NCI-H524 treated with DMSO at 0.1 percent for 48 hours (cell line): ENCODE measurements around the gene GPD1L.
A peak's percentile ranks its signal among the peaks of the same experiment; 100 is the strongest.
"Not testable (repeated sequence)": the region's sequence is repeated elsewhere in the genome, so short reads cannot be mapped to it uniquely, and the experiment has no call there.

Experiments
- DNase-seq: peaks from one replicate; lab custom pipeline; 2025; lab: John Stamatoyannopoulos, UW

Gene GPD1L

GRCh38 chr3:32105291-32106131, 909 bp upstream of the GPD1L start:
- DNase-seq: no peak

- DNase-seq: no peak
Observed at GRCh38 chr3:32106929-32107362, 526 bp downstream of the GPD1L start.

GRCh38 chr3:32108224-32108623, 1.8 kb downstream of the GPD1L start:
- DNase-seq: not testable (repeated sequence)

- DNase-seq: peak; percentile 55
Observed at GRCh38 chr3:32109256-32109655, 2.8 kb downstream of the GPD1L start.

GRCh38 chr3:32110233-32110760, 3.9 kb downstream of the GPD1L start:
- no peak for DNase-seq

GRCh38 chr3:32111560-32111959, 5.1 kb downstream of the GPD1L start:
- DNase-seq: no peak

GRCh38 chr3:32113566-32113965, 7.1 kb downstream of the GPD1L start:
- no peak for DNase-seq

- no peak for DNase-seq
Observed at GRCh38 chr3:32113981-32114545, 7.6 kb downstream of the GPD1L start.

- not testable (repeated sequence) for DNase-seq
Observed at GRCh38 chr3:32114546-32115386, 8.3 kb downstream of the GPD1L start.

GRCh38 chr3:32117320-32117719, 10.9 kb downstream of the GPD1L start:
- DNase-seq: no peak

- no peak for DNase-seq
Observed at GRCh38 chr3:32118215-32118614, 11.8 kb downstream of the GPD1L start.

- DNase-seq: no peak
Observed at GRCh38 chr3:32120471-32120870, 14.1 kb downstream of the GPD1L start.

- no peak for DNase-seq
Observed at GRCh38 chr3:32121137-32121536, 14.7 kb downstream of the GPD1L start.

GRCh38 chr3:32123620-32124019, 17.2 kb downstream of the GPD1L start:
- no peak for DNase-seq

GRCh38 chr3:32125012-32125411, 18.6 kb downstream of the GPD1L start:
- no peak for DNase-seq

- no peak for DNase-seq
Observed at GRCh38 chr3:32126305-32127015, 20.0 kb downstream of the GPD1L start.

- no peak for DNase-seq
Observed at GRCh38 chr3:32127219-32127826, 20.9 kb downstream of the GPD1L start.

- DNase-seq: no peak
Observed at GRCh38 chr3:32128936-32129335, 22.5 kb downstream of the GPD1L start.

- DNase-seq: no peak
Observed at GRCh38 chr3:32129832-32130231, 23.4 kb downstream of the GPD1L start.

GRCh38 chr3:32132121-32132520, 25.7 kb downstream of the GPD1L start:
- no peak for DNase-seq

- no peak for DNase-seq
Observed at GRCh38 chr3:32132706-32133105, 26.3 kb downstream of the GPD1L start.
